Measurements from ENCODE around the gene AKAP9.
"Not testable (repeated sequence)": the region's sequence is repeated elsewhere in the genome, so short reads cannot be mapped to it uniquely, and the experiment has no call there.

Gene AKAP9

GRCh38 chr7:92025260-92025659, 84.6 kb downstream of the AKAP9 start:
- DNase-seq: no peak

- not testable (repeated sequence) for DNase-seq
These were observed 86.0 kb downstream of the AKAP9 start for GRCh38 chr7:92026635-92027034.

- DNase-seq: not testable (repeated sequence)
These were observed 86.5 kb downstream of the AKAP9 start for GRCh38 chr7:92027128-92027527.

- no peak for DNase-seq
These were observed 87.6 kb downstream of the AKAP9 start for GRCh38 chr7:92028226-92028625.

- DNase-seq: no peak
These were observed 88.0 kb downstream of the AKAP9 start for GRCh38 chr7:92028686-92029085.

- DNase-seq: no peak
These were observed 93.5 kb downstream of the AKAP9 start for GRCh38 chr7:92034116-92034515.

- no peak for DNase-seq
These were observed 94.9 kb downstream of the AKAP9 start for GRCh38 chr7:92035576-92035975.

- DNase-seq: no peak
These were observed 99.2 kb downstream of the AKAP9 start for GRCh38 chr7:92039900-92040299.

GRCh38 chr7:92042056-92042737, 101.5 kb downstream of the AKAP9 start:
- no peak for DNase-seq

- no peak for DNase-seq
These were observed 102.4 kb downstream of the AKAP9 start for GRCh38 chr7:92043098-92043497.

- no peak for DNase-seq
These were observed 103.0 kb downstream of the AKAP9 start for GRCh38 chr7:92043637-92044036.

GRCh38 chr7:92044148-92044547, 103.5 kb downstream of the AKAP9 start:
- DNase-seq: no peak

- DNase-seq: no peak
These were observed 104.3 kb downstream of the AKAP9 start for GRCh38 chr7:92044940-92045339.

- DNase-seq: no peak
These were observed 111.0 kb downstream of the AKAP9 start for GRCh38 chr7:92051655-92052054.

GRCh38 chr7:92052159-92052558, 111.5 kb downstream of the AKAP9 start:
- DNase-seq: no peak

GRCh38 chr7:92052684-92053083, 112.0 kb downstream of the AKAP9 start:
- DNase-seq: no peak

- DNase-seq: no peak
These were observed 112.7 kb downstream of the AKAP9 start for GRCh38 chr7:92053312-92053711.

- no peak for DNase-seq
These were observed 115.6 kb downstream of the AKAP9 start for GRCh38 chr7:92056286-92056685.

GRCh38 chr7:92057375-92057774, 116.7 kb downstream of the AKAP9 start:
- DNase-seq: no peak

GRCh38 chr7:92058040-92058439, 117.4 kb downstream of the AKAP9 start:
- no peak for DNase-seq

- DNase-seq: no peak
These were observed 118.2 kb downstream of the AKAP9 start for GRCh38 chr7:92058899-92059298.

- no peak for DNase-seq
These were observed 120.5 kb downstream of the AKAP9 start for GRCh38 chr7:92061154-92061553.

- no peak for DNase-seq
These were observed 123.9 kb downstream of the AKAP9 start for GRCh38 chr7:92064438-92065029.

GRCh38 chr7:92071032-92071431, 130.4 kb downstream of the AKAP9 start:
- DNase-seq: no peak

- DNase-seq: no peak
These were observed 131.5 kb downstream of the AKAP9 start for GRCh38 chr7:92072121-92072520.
